ENCODE results near the gene TECTB.

TECTB gene

GRCh38 chr10:112286837-112287818 lies 3.9 kb downstream of the TECTB start:
- H3K36me3 Mint-ChIP-seq (ENCODE audit: low read depth) = no peaks in the 10 kb centered on the region
- H3K4me3 Mint-ChIP-seq = no peak overlapping the region
- no peaks in the 10 kb centered on the region for H3K27me3 Mint-ChIP-seq (ENCODE audit: low read depth)
- H3K9me3 Mint-ChIP-seq = no peaks in the 10 kb centered on the region
- H3K4me1 Mint-ChIP-seq (ENCODE audit: low read depth) = no peaks in the 10 kb centered on the region
- H3K27ac Mint-ChIP-seq = no peak overlapping the region

GRCh38 chr10:112287844-112288243 lies 4.6 kb downstream of the TECTB start:
- H3K27me3 Mint-ChIP-seq (ENCODE audit: low read depth) = no peaks in the 10 kb centered on the region
- H3K36me3 Mint-ChIP-seq (ENCODE audit: low read depth) = no peaks in the 10 kb centered on the region
- H3K9me3 Mint-ChIP-seq = no peaks in the 10 kb centered on the region
- no peaks in the 10 kb centered on the region for H3K4me1 Mint-ChIP-seq (ENCODE audit: low read depth)
- H3K27ac Mint-ChIP-seq = no peak overlapping the region
- no peak overlapping the region for H3K4me3 Mint-ChIP-seq

GRCh38 chr10:112288486-112288885 lies 5.3 kb downstream of the TECTB start:
- Mint-ChIP-seq H3K27me3 (ENCODE audit: low read depth) (no peaks in the 10 kb centered on the region), H3K27ac (no peak overlapping the region), H3K9me3 (no peaks in the 10 kb centered on the region), H3K4me3 (no peak overlapping the region), H3K36me3 (ENCODE audit: low read depth) (no peaks in the 10 kb centered on the region), H3K4me1 (ENCODE audit: low read depth) (no peaks in the 10 kb centered on the region)

GRCh38 chr10:112289373-112290053 lies 6.3 kb downstream of the TECTB start:
- no peaks in the 10 kb centered on the region for H3K9me3 Mint-ChIP-seq

GRCh38 chr10:112290054-112290373 lies 6.8 kb downstream of the TECTB start:
- Mint-ChIP-seq H3K9me3 (no peaks in the 10 kb centered on the region), H3K27ac (no peak overlapping the region), H3K36me3 (ENCODE audit: low read depth) (no peaks in the 10 kb centered on the region), H3K27me3 (ENCODE audit: low read depth) (no peaks in the 10 kb centered on the region), H3K4me3 (no peak overlapping the region), H3K4me1 (ENCODE audit: low read depth) (no peaks in the 10 kb centered on the region)

More at GRCh38 chr10:112289373-112290053, 6.3 kb downstream of the TECTB start:
- Mint-ChIP-seq H3K36me3 (ENCODE audit: low read depth) (no peaks in the 10 kb centered on the region), H3K4me1 (ENCODE audit: low read depth) (no peaks in the 10 kb centered on the region), H3K27ac (no peak overlapping the region), H3K4me3 (no peak overlapping the region), H3K27me3 (ENCODE audit: low read depth) (no peaks in the 10 kb centered on the region)

GRCh38 chr10:112294169-112294568 lies 11.0 kb downstream of the TECTB start:
- H3K36me3 Mint-ChIP-seq (ENCODE audit: low read depth) = no peaks in the 10 kb centered on the region
- H3K4me3 Mint-ChIP-seq = no peak overlapping the region
- no peak overlapping the region for H3K27ac Mint-ChIP-seq
- no peaks in the 10 kb centered on the region for H3K4me1 Mint-ChIP-seq (ENCODE audit: low read depth)
- H3K27me3 Mint-ChIP-seq (ENCODE audit: low read depth) = no peaks in the 10 kb centered on the region
- H3K9me3 Mint-ChIP-seq = no peaks in the 10 kb centered on the region

GRCh38 chr10:112295853-112296830 lies 12.9 kb downstream of the TECTB start:
- H3K4me1 Mint-ChIP-seq (ENCODE audit: low read depth) = no peaks in the 10 kb centered on the region

GRCh38 chr10:112296908-112297331 lies 13.7 kb downstream of the TECTB start:
- Mint-ChIP-seq H3K27me3 (ENCODE audit: low read depth) (peaks cover 4% of the 10 kb centered on the region), H3K4me1 (ENCODE audit: low read depth) (no peaks in the 10 kb centered on the region), H3K9me3 (no peaks in the 10 kb centered on the region), H3K27ac (no peak overlapping the region), H3K4me3 (no peak overlapping the region), H3K36me3 (ENCODE audit: low read depth) (no peaks in the 10 kb centered on the region)

More at GRCh38 chr10:112295853-112296830, 12.9 kb downstream of the TECTB start:
- Mint-ChIP-seq H3K9me3 (no peaks in the 10 kb centered on the region), H3K4me3 (no peak overlapping the region), H3K27me3 (ENCODE audit: low read depth) (peaks cover 4% of the 10 kb centered on the region), H3K36me3 (ENCODE audit: low read depth) (no peaks in the 10 kb centered on the region), H3K27ac (no peak overlapping the region)

GRCh38 chr10:112298581-112298980 lies 15.4 kb downstream of the TECTB start:
- H3K27ac Mint-ChIP-seq = no peak overlapping the region
- H3K4me3 Mint-ChIP-seq = no peak overlapping the region
- no peaks in the 10 kb centered on the region for H3K9me3 Mint-ChIP-seq
- peaks cover 4% of the 10 kb centered on the region for H3K27me3 Mint-ChIP-seq (ENCODE audit: low read depth)
- H3K4me1 Mint-ChIP-seq (ENCODE audit: low read depth) = no peaks in the 10 kb centered on the region
- H3K36me3 Mint-ChIP-seq (ENCODE audit: low read depth) = no peaks in the 10 kb centered on the region

GRCh38 chr10:112299456-112299855 lies 16.3 kb downstream of the TECTB start:
- no peak overlapping the region for H3K4me3 Mint-ChIP-seq

GRCh38 chr10:112302335-112302734 lies 19.1 kb downstream of the TECTB start:
- Mint-ChIP-seq H3K9me3 (no peaks in the 10 kb centered on the region), H3K36me3 (ENCODE audit: low read depth) (no peaks in the 10 kb centered on the region), H3K27me3 (ENCODE audit: low read depth) (peaks cover 15% of the 10 kb centered on the region), H3K4me3 (no peak overlapping the region), H3K4me1 (ENCODE audit: low read depth) (no peaks in the 10 kb centered on the region), H3K27ac (no peak overlapping the region)

More at GRCh38 chr10:112299456-112299855, 16.3 kb downstream of the TECTB start:
- Mint-ChIP-seq H3K4me1 (ENCODE audit: low read depth) (no peaks in the 10 kb centered on the region), H3K36me3 (ENCODE audit: low read depth) (no peaks in the 10 kb centered on the region), H3K9me3 (no peaks in the 10 kb centered on the region), H3K27me3 (ENCODE audit: low read depth) (peaks cover 4% of the 10 kb centered on the region), H3K27ac (no peak overlapping the region)

GRCh38 chr10:112303528-112303927 lies 20.3 kb downstream of the TECTB start:
- Mint-ChIP-seq H3K27ac (no peak overlapping the region), H3K27me3 (ENCODE audit: low read depth) (peaks cover 20% of the 10 kb centered on the region), H3K4me3 (no peak overlapping the region), H3K36me3 (ENCODE audit: low read depth) (no peaks in the 10 kb centered on the region), H3K4me1 (ENCODE audit: low read depth) (peaks cover 1% of the 10 kb centered on the region), H3K9me3 (no peaks in the 10 kb centered on the region)

GRCh38 chr10:112304267-112304859 lies 21.2 kb downstream of the TECTB start:
- peaks cover 20% of the 10 kb centered on the region for H3K27me3 Mint-ChIP-seq (ENCODE audit: low read depth)
- H3K4me3 Mint-ChIP-seq = no peak overlapping the region
- H3K4me1 Mint-ChIP-seq (ENCODE audit: low read depth) = peaks cover 1% of the 10 kb centered on the region
- no peak overlapping the region for H3K27ac Mint-ChIP-seq
- H3K9me3 Mint-ChIP-seq = no peaks in the 10 kb centered on the region
- H3K36me3 Mint-ChIP-seq (ENCODE audit: low read depth) = no peaks in the 10 kb centered on the region
